T-helper 2 cell (primary cell): ENCODE results near the gene CCDC9.

Experiments
- DNase-seq, 5 experiments: peaks; one replicate each; pipeline versions ENCODE4 v3.0.0 to v3.0.0-alpha.2; 2012 to 2022
- total RNA-seq, 2 donors: gene quantifications; one replicate each; lab custom pipeline; 2026; lab: John Stamatoyannopoulos, UW

Gene CCDC9
- total RNA-seq: 31.6 to 45.8 reads per million in 2 donors

- peak in 4 of 5 experiments; percentile 76 to 98 (median 92) for DNase-seq
These were observed at the start of gene CCDC9 for GRCh38 chr19:47255879-47256692. CCDC9 (plus strand) TSS chr19:47256525; CDS start chr19:47258401, 1,876 bp downstream.

GRCh38 chr19:47209319-47210179 is 46.8 kb upstream of the CCDC9 start:
- DNase-seq: no peak

- DNase-seq: no peak
These were observed 46.2 kb upstream of the CCDC9 start for GRCh38 chr19:47210180-47210490.

GRCh38 chr19:47210689-47211316 is 45.5 kb upstream of the CCDC9 start:
- DNase-seq: peak; percentile 42 to 73 (median 63)

- no peak for DNase-seq
These were observed 40.7 kb upstream of the CCDC9 start for GRCh38 chr19:47215581-47215980.

GRCh38 chr19:47221080-47221841 is 35.1 kb upstream of the CCDC9 start:
- DNase-seq: no peak

- DNase-seq: no peak
These were observed 34.4 kb upstream of the CCDC9 start for GRCh38 chr19:47221890-47222289.

- peak; percentile 67 to 88 (median 84) for DNase-seq
These were observed 30.4 kb upstream of the CCDC9 start for GRCh38 chr19:47225746-47226425.

GRCh38 chr19:47226426-47227351 is 29.6 kb upstream of the CCDC9 start:
- DNase-seq: peak in 2 of 5 experiments; percentile 48 to 71

GRCh38 chr19:47227352-47228167 is 28.8 kb upstream of the CCDC9 start:
- peak in 2 of 5 experiments; percentile 35 to 51 for DNase-seq

GRCh38 chr19:47228168-47228936 is 28.0 kb upstream of the CCDC9 start:
- peak in 2 of 5 experiments; percentile 42 to 44 for DNase-seq

- DNase-seq: peak in 2 of 5 experiments; percentile 50 to 76
These were observed 27.2 kb upstream of the CCDC9 start for GRCh38 chr19:47228937-47229675.

- peak in 1 of 5 experiments; percentile 62 for DNase-seq
These were observed 26.7 kb upstream of the CCDC9 start for GRCh38 chr19:47229676-47230053.

GRCh38 chr19:47230054-47230920 is 26.0 kb upstream of the CCDC9 start:
- peak; percentile 68 to 85 (median 72) for DNase-seq

- DNase-seq: no peak
These were observed 25.5 kb upstream of the CCDC9 start, which contains the start of gene BBC3 for GRCh38 chr19:47230921-47231214. BBC3 (minus strand) TSS chr19:47231199; CDS start chr19:47228431, 2,768 bp downstream.

- DNase-seq: peak; percentile 76 to 94 (median 92)
These were observed 24.9 kb upstream of the CCDC9 start for GRCh38 chr19:47231215-47232054.
